Activated naive CD8-positive, alpha-beta T cell treated with anti-CD3 and anti-CD28 coated beads, Interleukin-2, amount 50 U/mL, for 24 hours (primary cell): ENCODE measurements around the gene TRMT10B.

ENCODE experiments used
- ATAC-seq: fragments of 150-1000 bp; cut with Tn5 transposase; one replicate; pipeline ENCODE4 v1.10.0; 2021
- DNase-seq: peaks from one replicate; pipeline ENCODE4 v3.0.0; 2021
- H3K27ac Mint-ChIP-seq: one replicate; pipeline ENCODE4 v1.8.0; 2021; ENCODE audit warnings: mild to moderate bottlenecking, mixed read lengths
- H3K27me3 Mint-ChIP-seq: one replicate; pipeline ENCODE4 v1.8.0; 2021; ENCODE audit warnings: mixed read lengths
- H3K36me3 Mint-ChIP-seq: one replicate; pipeline ENCODE4 v1.8.0; 2021; ENCODE audit warnings: low read depth, mixed read lengths
- H3K4me1 Mint-ChIP-seq: one replicate; pipeline ENCODE4 v1.8.0; 2021; ENCODE audit warnings: mixed read lengths
- H3K4me3 Mint-ChIP-seq: one replicate; pipeline ENCODE4 v1.8.0; 2021; ENCODE audit warnings: mild to moderate bottlenecking, moderate library complexity, mixed read lengths
- H3K9me3 Mint-ChIP-seq: one replicate; pipeline ENCODE4 v1.8.0; 2021; ENCODE audit warnings: mixed read lengths

The TRMT10B gene

DNA sequence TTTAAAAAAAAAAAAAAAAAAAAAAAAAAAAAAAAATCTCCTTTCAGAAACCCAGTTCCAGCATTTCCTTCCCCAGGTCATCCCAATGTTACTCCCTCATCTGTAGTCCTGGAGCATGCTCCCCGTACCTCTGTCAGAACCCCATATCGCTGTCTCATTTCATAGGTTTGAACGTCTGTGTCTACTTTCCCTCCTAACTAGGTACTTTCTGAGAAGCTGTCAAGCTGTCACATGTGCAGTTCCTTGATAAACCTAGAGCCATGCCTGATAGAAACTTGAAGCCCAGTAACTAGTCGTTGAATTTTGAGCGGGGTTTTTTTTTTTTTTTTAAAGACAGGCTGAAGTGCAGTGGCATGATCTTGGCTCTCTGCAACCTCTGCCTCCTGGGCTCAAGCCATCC is 15.7 kb downstream of the TRMT10B start:
- DNase-seq (no peak), ATAC-seq (no peak)
- H3K27ac Mint-ChIP-seq: no peak overlapping the region
- no peaks in the 10 kb centered on the region for H3K27me3 Mint-ChIP-seq
- no peaks in the 10 kb centered on the region for H3K9me3 Mint-ChIP-seq
- H3K4me1 Mint-ChIP-seq: no peaks in the 10 kb centered on the region
- H3K36me3 Mint-ChIP-seq: peaks cover 29% of the 10 kb centered on the region
- H3K4me3 Mint-ChIP-seq: no peak overlapping the region

DNA sequence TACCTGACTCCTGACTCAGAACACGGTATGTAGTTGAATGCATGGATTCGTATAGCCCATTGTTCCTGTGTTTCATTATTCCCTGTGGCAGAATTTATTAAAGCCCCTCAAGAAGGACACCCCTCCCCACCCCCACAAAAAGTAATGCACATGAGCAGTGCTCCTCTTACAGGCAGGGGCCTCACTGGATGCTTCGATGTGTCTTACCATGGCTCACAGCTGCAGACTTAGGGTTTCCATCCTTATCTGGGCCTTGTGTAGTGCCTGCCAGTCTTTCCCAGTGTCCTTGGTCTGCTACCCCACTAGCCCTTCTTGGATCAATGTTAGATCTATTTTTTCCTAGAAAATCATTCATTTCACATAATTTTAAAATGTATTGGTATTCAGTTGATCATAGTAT is 16.4 kb downstream of the TRMT10B start:
- Mint-ChIP-seq H3K36me3 (peaks cover 27% of the 10 kb centered on the region), H3K4me3 (no peak overlapping the region), H3K4me1 (no peaks in the 10 kb centered on the region), H3K9me3 (no peaks in the 10 kb centered on the region), H3K27ac (peak overlapping the region; percentile 22), H3K27me3 (no peaks in the 10 kb centered on the region)
- DNase-seq: no peak
- ATAC-seq: no peak

DNA sequence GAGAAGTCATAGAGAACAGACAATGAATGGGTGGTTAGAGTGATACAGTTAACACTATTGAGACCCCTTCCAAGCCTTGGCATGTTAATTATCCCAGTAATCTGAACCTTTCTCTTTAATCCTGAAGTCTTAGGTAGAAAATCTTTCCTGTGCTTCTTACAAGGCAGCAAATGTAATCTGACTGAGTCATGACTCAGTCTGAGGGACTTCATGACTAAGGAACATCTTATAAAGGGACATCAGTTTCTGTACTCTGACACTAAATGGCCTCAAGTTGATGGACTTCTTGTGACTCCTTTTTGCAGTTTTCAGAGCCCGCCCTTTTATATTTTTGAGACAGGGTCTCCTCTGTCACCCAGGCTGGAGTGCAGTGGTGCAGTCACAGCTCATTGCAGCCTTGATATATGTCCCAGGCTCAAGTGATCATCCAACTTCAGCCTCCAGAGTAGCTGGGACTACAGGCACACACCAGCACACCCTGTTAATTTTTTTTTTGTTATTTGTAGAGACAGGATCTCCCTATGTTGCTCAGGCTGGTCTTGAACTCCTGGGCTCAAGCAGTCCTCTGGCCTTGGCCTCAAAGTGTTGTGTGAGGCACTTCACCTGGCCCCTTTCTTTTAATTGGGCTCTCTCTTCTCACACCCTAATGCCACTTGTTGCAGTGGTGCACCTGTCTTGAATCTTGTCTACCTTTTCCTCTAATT is 21.8 kb downstream of the TRMT10B start:
- ATAC-seq: no peak
- peaks cover 32% of the 10 kb centered on the region for H3K36me3 Mint-ChIP-seq
- no peak overlapping the region for H3K4me3 Mint-ChIP-seq
- no peaks in the 10 kb centered on the region for H3K27me3 Mint-ChIP-seq
- no peak for DNase-seq
- no peaks in the 10 kb centered on the region for H3K4me1 Mint-ChIP-seq
- H3K9me3 Mint-ChIP-seq: no peaks in the 10 kb centered on the region
- H3K27ac Mint-ChIP-seq: peak overlapping the region; percentile 28

DNA sequence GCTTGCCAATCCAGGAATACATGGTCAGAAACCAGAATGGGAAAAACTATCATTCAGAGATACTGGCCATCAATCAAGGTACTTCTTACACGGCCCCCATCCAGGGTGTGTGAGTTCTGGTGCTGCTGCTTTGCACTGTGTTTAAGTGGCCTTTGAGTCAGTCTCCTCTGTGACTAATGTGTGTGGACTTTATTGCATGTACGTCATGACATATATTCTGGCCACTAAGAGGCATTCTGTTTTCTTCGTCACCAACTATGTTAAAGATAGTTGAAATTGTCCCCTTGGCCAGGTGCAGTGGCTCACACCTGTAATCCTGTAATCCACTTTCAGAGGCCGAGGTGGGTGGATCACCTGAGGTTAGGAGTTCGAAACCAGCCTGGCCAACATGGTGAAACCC is 22.7 kb downstream of the TRMT10B start:
- H3K9me3 Mint-ChIP-seq: no peaks in the 10 kb centered on the region
- ATAC-seq (no peak), DNase-seq (no peak)
- no peak overlapping the region for H3K27ac Mint-ChIP-seq
- peaks cover 41% of the 10 kb centered on the region for H3K36me3 Mint-ChIP-seq
- H3K4me1 Mint-ChIP-seq: peaks cover 3% of the 10 kb centered on the region
- no peaks in the 10 kb centered on the region for H3K27me3 Mint-ChIP-seq
- no peak overlapping the region for H3K4me3 Mint-ChIP-seq

DNA sequence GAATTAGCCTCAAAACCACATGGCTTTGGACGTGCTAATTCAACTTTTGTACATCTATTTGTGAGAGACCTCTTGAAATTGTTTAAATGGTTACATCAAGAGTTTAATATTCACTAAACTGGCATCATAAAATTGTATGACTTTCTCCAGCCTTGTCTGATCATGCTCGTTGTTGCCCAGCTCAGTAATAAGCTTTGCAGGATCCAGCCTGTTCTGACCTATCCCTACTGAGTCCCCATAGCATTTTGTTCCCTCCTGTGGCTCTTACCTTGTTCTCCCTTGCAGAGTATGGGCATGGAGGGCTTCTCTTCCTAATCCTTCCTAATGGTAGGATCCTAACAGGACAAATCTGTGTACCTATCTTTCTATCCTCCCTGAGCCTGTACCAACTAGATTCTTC is 24.9 kb downstream of the TRMT10B start:
- H3K27me3 Mint-ChIP-seq: no peaks in the 10 kb centered on the region
- peaks cover 57% of the 10 kb centered on the region for H3K36me3 Mint-ChIP-seq
- H3K4me1 Mint-ChIP-seq: peaks cover 23% of the 10 kb centered on the region
- no peak overlapping the region for H3K4me3 Mint-ChIP-seq
- ATAC-seq (no peak), DNase-seq (no peak)
- H3K27ac Mint-ChIP-seq: no peak overlapping the region
- no peaks in the 10 kb centered on the region for H3K9me3 Mint-ChIP-seq

DNA sequence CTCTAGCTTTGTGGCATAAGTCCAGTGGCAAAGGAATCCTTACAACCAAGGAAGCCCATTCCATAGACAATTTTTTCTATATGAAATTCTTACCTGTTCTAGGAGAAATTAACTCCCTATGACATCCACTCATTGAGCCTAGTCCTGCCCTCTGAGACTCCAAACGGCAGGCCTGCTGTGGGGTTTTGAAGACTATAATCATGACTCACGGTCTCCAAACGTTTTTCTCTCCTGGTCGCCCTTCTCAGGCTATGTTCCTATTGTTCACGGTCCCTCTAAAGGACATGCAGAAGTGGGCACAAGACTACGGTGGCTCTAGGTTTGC is 30.6 kb downstream of the TRMT10B start:
- ATAC-seq (peak; percentile 11), DNase-seq (no peak)
- Mint-ChIP-seq H3K4me1 (peaks cover 41% of the 10 kb centered on the region), H3K27me3 (no peaks in the 10 kb centered on the region), H3K36me3 (peaks cover 48% of the 10 kb centered on the region), H3K27ac (peak overlapping the region; percentile 96), H3K4me3 (peak overlapping the region; percentile 96), H3K9me3 (no peaks in the 10 kb centered on the region)

DNA sequence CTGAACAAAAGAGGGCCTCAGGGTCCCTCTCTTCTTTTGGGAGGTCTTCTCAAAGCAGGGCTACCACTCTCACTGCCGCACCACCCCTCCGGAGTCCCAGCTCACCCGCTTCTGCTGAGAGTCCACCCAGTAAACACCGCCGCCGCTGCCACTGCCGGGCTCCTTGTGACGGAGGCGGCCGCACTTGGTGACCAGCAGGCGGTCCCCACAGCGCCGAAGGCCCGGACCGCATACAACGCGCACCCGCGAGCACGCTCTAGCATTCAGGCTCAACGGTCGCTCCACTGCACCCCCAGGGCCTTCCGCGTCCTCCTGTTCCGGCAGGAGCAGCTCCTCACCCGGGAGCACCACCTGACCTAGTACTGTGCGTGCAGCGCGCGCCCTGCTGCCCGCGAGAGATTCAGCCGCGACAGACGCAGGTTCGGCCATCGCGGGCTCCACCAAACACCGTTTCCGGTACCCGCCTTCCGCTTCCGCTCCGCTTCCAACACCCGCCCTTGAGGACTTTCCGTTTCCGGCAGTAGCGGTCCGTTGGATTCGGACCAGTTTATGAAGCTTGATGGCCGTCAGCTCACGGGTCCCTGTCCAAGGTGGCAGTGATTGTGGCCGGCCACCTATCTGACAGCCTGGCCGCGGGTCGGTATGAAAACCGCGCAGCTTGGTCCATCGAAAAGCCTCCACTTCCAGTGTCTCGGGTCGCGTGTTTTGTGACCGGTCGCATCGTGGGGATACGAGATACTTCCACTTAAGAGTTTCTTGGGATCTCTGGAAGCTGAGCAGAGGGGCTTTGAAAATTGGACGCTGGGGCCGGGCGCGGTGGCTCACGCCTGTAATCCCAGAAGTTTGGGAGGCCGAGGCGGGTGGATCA is 31.2 kb downstream of the TRMT10B start, which contains the start of gene EXOSC3:
Gene EXOSC3 (minus strand): TSS at position 449 of the 868 bp plus-strand sequence. CDS start 20 bp downstream, at position 429.
- DNase-seq (peak; percentile 89), ATAC-seq (peak; percentile 94)
- Mint-ChIP-seq H3K9me3 (no peaks in the 10 kb centered on the region), H3K4me3 (peak within 1 kb of the TSS; percentile 96), H3K4me1 (peaks cover 41% of the 10 kb centered on the region), H3K36me3 (peaks cover 45% of the 10 kb centered on the region), H3K27ac (peak within 1 kb of the TSS; percentile 96), H3K27me3 (no peaks in the 10 kb centered on the region)

DNA sequence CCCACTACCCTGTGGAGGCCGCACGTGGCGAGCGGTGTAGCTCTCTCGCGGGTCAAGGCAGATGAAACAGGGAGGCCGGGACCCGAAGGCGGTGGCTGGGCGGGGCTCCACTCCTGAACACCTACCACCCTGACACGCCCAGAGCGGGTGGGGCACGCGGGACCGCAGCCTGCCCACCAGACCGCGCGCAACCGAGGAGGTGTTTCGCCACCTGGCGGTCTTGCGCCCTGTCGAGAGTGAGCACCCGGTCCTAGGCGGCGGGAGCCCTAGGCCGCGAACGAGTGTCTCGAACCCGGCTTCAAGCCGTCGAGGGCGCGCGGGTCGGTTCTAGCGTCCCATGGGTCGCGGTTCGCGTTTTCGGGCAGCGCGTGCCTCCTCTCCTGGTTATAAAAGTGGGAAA is 33.5 kb downstream of the TRMT10B start:
- Mint-ChIP-seq H3K4me1 (peaks cover 31% of the 10 kb centered on the region), H3K4me3 (no peak overlapping the region), H3K9me3 (no peaks in the 10 kb centered on the region), H3K27ac (no peak overlapping the region), H3K36me3 (peaks cover 26% of the 10 kb centered on the region), H3K27me3 (no peaks in the 10 kb centered on the region)
- ATAC-seq (no peak), DNase-seq (no peak)

DNA sequence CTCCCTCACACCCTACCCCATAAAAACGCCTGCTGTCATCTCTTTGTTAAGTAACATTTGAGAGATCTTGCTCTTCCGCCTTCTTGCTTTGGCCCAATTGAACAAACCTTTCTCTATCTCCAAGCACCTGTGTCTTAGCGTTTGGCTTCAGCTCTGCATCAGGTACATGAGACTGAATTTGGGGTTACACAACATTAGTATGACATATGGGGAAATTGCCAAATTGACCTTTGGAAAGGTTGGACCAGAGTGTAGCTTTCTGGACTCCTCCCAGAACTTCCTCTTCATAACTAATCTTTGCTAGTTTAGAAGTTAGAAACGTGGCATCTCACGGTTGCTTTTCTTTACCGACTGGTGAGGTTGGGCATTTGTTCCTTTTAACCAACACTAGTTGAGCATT is 34.7 kb downstream of the TRMT10B start:
- Mint-ChIP-seq H3K4me1 (peaks cover 19% of the 10 kb centered on the region), H3K27ac (no peak overlapping the region), H3K4me3 (no peak overlapping the region), H3K36me3 (peaks cover 15% of the 10 kb centered on the region), H3K9me3 (no peaks in the 10 kb centered on the region), H3K27me3 (no peaks in the 10 kb centered on the region)
- ATAC-seq (no peak), DNase-seq (no peak)

DNA sequence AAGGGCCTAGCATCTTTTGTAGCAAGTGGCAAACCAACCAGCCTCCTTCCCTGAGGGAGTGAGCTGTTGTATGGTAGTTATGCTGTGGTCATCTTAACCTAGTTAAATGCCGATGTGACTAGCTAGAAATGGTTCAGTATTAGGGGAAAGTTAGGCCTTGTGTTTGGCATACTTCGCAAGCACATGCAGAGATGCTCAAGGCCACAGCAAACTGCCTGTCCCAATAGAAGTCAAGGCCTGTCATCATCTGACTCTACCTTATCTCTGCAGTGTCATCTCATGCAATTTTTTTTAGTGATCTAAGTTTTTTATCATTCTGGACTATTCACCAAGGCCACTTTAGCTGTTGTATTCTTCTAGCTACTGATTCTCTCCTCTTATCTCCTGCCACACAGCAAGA is 36.5 kb downstream of the TRMT10B start:
- Mint-ChIP-seq H3K9me3 (no peaks in the 10 kb centered on the region), H3K4me1 (peaks cover 7% of the 10 kb centered on the region), H3K27ac (no peak overlapping the region), H3K36me3 (peaks cover 2% of the 10 kb centered on the region), H3K27me3 (no peaks in the 10 kb centered on the region), H3K4me3 (no peak overlapping the region)
- ATAC-seq: no peak
- DNase-seq: no peak

DNA sequence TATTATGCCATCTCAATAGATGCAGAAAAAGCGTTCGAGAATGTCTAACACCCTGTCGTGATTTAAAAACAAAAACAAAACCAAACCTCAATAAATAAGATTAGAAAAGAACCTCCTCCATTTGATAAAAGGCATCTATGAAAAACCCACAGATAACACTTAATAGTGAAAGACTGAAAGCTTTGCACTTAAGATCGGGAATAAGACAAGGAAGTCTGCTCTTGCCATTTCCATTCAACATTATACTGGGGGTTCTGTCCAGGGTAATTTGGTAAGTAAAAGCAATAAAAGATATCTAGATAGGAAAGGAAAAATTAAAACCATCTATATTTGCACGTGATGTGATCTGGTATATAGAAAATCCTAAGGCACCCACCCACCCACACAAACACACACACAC is 38.5 kb downstream of the TRMT10B start:
- no peaks in the 10 kb centered on the region for H3K9me3 Mint-ChIP-seq
- H3K4me3 Mint-ChIP-seq: no peak overlapping the region

DNA sequence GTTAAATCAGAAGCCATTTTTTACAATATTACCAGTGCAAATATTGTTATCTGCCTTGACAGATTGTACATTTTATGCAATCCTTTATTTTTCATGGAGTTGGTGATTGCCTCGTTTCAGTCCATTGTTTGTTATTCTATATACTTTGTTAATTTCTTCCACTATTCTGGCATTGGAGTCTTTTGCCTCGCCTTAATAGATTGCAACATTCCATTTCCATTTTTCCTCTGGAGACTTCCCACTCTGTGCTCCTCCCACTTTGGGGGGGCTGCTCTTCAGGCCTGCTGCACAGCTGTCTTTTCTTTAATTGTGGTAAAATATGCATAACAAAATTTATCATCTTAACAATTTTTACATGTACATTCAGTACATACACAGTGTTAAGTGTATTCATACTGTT is 42.6 kb downstream of the TRMT10B start:
- H3K4me3 Mint-ChIP-seq: no peak overlapping the region
- H3K4me1 Mint-ChIP-seq: peaks cover 18% of the 10 kb centered on the region

More for the DNA sequence above, 38.5 kb downstream of the TRMT10B start:
- ATAC-seq (no peak), DNase-seq (no peak)
- H3K36me3 Mint-ChIP-seq: peaks cover 2% of the 10 kb centered on the region
- H3K27ac Mint-ChIP-seq: no peak overlapping the region
- H3K4me1 Mint-ChIP-seq: no peaks in the 10 kb centered on the region
- no peaks in the 10 kb centered on the region for H3K27me3 Mint-ChIP-seq

DNA sequence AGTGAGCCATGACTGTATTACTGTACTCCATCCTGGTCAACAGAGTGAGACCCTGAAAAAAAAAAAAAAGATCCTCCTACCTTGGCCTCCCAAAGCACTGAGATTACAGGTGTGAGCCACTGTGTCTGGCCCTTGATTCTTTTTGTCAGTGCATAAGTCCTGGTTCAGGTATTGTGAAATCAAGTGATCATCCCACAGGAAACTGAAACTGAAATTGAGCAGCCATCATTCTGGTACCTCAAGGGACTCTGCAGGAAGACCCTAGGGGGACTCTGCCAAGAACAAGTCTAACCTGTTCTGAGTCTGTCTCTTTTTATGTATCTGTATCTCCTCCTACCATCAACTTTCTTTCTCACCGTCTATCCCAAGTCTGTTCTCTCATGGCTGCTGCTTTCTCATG is 45.1 kb downstream of the TRMT10B start:
- H3K4me3 Mint-ChIP-seq: no peak overlapping the region
- ATAC-seq (no peak), DNase-seq (no peak)
- H3K27me3 Mint-ChIP-seq: no peaks in the 10 kb centered on the region
- peaks cover 4% of the 10 kb centered on the region for H3K36me3 Mint-ChIP-seq
- H3K9me3 Mint-ChIP-seq: no peaks in the 10 kb centered on the region
- H3K4me1 Mint-ChIP-seq: peaks cover 36% of the 10 kb centered on the region
- H3K27ac Mint-ChIP-seq: no peak overlapping the region

More for the DNA sequence above, 42.6 kb downstream of the TRMT10B start:
- peaks cover 3% of the 10 kb centered on the region for H3K36me3 Mint-ChIP-seq
- H3K27me3 Mint-ChIP-seq: no peaks in the 10 kb centered on the region
- no peak for DNase-seq
- no peaks in the 10 kb centered on the region for H3K9me3 Mint-ChIP-seq
- no peak overlapping the region for H3K27ac Mint-ChIP-seq
- no peak for ATAC-seq

DNA sequence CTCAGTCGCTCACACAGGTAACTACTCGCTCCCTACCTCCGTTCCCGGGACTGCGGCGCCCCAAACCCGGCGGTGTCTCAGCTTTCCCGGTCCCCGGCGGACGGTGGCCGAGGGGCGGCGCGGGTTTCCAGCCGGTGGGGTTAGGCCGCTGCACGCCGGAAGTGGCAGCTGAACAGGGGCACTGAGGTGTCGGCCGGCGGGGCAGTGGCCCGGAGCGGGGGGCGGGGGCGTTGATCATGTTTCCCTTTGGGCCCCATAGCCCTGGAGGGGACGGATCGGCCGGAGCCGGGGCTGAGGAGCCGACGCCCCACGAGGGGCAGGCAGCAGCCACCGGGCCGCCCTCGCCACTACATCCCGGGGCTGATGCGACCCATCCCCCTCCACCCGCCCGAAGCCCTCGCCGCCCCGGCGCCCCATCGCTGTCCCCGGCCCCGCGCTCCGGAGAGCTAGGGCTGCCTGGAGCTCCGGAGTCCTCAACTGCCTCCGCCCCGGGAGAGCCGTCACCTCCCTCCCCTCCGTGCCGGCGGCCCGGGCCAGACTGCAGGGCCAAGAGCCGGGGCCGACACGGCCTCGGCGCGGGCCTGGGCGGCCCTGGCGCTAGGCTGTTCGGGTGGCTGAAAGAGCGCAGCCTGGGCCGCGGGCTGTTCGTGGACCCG is 47.2 kb downstream of the TRMT10B start, which contains the start of gene DCAF10:
Gene DCAF10 (plus strand): TSS at position 167 of the 656 bp plus-strand sequence. CDS start 70 bp downstream, at position 237.
- Mint-ChIP-seq H3K27me3 (no peaks in the 10 kb centered on the region), H3K9me3 (no peaks in the 10 kb centered on the region), H3K27ac (peak within 1 kb of the TSS; percentile 89)

More for the DNA sequence above, 47.2 kb downstream of the TRMT10B start, which contains the start of gene DCAF10:
- H3K36me3 Mint-ChIP-seq: peaks cover 9% of the 10 kb centered on the region
- peak within 1 kb of the TSS; percentile 91 for H3K4me3 Mint-ChIP-seq
- DNase-seq: peak; percentile 94
- H3K4me1 Mint-ChIP-seq: peaks cover 43% of the 10 kb centered on the region
- peak; percentile 86 for ATAC-seq
